Middle frontal gyrus (tissue), 1 donor: Measurements from ENCODE around the gene CARS1.
A peak's percentile ranks its signal among the peaks of the same experiment; 100 is the strongest.

ENCODE experiments used
- DNase-seq: peaks from one replicate; pipeline ENCODE4 v3.0.0-alpha.2; 2015; ENCODE audit warnings: low spot score; ENCODE audit errors: extremely low spot score

CARS1 gene

DNA sequence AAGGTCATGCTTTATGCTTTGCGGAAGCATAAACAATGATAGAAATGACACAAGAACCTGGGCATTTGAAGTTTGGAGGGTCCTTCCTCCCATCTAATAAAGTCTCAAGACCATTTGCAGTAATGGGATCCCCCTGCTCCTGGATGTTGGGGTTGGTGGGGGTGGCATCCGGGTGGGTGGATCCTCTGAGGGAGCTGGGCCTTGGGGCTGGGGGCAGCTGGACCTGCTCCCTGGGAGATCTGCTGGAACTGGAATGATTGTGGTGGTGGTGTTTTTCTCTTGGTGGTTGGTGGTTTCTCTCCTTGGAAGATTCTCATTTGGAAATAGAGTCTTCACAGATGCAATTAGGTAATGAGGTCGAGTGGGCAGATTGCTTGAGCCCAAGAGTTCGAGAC lies 62.9 kb downstream of the CARS1 start:
- no peak for DNase-seq

DNA sequence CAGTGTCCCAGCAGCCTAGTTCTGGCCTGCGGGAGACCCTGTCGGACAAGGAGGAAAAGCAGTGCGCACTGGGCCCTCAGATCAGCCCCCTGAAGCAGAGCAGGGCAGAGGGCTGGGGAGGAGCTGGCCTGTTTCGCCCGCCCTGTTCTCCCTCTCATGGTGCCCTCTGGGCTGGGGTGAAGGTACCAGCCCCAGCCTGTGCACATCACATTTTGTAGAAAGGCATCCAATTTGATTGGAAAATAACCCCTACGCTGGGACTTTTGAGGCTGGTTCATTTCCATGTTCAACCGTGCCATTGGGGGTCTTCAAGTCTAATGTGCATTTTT lies 64.3 kb downstream of the CARS1 start:
- DNase-seq = no peak

DNA sequence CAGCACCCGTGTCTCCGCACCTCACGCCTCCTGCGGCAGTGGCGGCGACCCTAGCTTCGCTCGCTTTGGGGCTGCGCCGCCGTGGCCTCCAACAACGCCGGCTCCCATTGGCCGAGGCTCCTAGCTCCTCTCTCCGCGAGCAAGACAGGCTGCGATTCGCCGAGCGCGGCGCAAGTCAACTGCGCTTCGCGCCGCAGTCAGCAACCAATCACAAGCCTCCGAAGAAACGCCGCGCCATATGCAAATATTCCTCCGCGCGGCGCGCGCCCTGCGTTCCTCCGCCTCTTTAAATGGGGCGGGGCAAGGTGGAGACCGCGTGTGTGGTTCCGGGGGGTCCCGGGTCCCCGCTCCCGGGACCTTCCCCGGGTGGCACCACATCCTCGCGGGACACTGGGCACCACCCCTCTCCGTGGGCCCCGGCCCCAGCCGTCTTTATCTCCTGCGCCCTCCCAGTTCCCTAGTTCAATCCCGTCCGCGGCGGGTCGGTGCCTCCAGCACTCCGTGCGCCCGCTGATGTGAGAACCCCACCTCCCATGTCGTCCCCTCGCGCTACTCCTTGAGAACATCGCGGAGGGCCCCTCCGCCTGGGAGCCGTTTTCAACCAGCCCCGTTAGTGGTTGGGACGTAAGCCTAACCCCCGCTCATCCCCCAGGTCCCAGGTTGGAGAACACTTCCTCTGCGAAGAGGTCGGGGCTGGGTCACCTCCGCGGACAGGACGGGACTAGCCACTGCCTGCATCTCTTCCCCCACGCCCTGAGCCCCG lies 64.8 kb downstream of the CARS1 start, which contains the start of gene NAP1L4:
Gene NAP1L4 (minus strand): TSS at position 96 of the 763 bp plus-strand sequence. CDS start 13,109 bp downstream, outside the sequence.
- DNase-seq = peak; percentile 98

- no peak for DNase-seq
Observed at GRCh38 chr11:2991452-2992233, 65.6 kb downstream of the CARS1 start.

DNA sequence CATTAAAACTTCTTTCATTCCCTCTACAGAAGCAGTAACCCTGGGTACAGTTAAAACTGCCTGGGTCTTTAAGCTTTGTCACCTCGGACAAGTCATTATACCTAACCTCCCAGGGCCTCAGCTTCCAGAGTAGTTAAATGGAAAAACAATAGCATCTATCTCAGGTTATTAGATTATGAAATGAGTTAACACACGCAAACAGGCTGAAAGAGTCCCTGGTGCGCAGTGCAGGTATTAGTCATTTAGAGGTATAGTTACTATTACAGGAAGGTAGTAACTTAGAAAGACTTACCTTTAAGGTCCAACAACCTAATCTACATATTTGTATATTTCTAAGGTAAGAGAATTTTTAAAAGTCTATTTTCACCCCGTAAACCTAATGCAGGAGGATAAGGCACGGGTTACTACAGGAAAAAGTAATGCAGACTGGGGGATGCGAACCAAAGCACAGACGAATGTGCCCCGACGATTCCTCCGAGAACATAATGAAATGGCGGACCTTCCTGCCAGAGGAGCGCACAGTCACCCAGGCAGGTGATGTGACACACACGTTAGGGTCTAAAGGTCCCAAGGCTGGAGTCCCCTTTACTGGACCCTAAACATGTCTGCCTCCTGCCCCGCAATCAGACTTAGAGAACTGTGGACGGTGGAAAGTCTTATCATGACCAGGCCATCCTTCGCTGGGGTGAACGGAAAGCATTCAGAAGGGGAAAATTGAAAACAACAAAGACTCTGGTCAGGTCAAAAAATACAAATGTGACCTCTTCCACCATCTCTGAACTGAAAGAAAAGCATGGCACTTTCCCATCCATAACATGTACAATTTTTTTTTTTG lies 66.4 kb downstream of the CARS1 start:
- DNase-seq = no peak

- DNase-seq = no peak
Observed at GRCh38 chr11:2989551-2989950, 67.7 kb downstream of the CARS1 start.

DNA sequence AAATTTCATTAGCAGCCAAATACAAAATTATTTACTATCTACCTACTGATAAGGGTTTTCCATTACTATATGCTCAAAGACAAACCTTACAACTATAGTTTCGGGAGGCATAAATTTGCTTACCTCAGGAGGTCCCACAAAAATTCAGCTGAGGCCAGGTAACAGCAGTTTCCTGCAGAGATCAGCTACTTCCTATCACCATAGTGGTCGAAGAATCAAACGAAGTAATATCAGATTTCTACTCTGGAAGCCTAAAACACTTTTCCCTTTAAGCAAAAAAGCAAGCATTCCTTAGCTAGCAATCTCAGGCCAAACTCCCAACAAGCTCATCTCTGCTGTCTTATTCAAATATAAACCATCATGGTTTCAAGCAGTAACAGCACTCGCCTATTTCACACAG lies 68.2 kb downstream of the CARS1 start:
- no peak for DNase-seq

GRCh38 chr11:2987881-2988861 lies 69.1 kb downstream of the CARS1 start:
- no peak for DNase-seq

- DNase-seq = no peak
Observed at GRCh38 chr11:2983908-2984307, 73.3 kb downstream of the CARS1 start.

GRCh38 chr11:2982214-2982613 lies 75.0 kb downstream of the CARS1 start:
- no peak for DNase-seq

DNA sequence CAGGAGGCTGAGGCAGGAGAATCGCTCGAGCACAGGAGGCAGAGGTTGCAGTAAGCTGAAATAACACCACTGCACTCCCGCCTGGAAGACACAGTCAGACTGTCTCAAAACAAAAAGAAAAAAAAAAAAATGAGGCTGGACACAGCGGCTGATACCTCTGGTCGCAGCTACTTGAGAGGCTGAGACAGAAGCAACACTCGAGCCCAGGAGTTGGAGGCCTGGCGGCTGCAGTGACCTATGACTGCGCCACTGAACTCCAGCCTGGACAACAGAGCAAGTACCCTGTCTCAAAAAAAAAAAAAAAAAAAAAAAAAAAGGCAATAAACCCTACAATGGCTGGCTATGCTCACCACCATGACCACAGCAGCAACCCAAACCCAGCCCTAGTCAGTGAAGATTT lies 76.1 kb downstream of the CARS1 start:
- no peak for DNase-seq

DNA sequence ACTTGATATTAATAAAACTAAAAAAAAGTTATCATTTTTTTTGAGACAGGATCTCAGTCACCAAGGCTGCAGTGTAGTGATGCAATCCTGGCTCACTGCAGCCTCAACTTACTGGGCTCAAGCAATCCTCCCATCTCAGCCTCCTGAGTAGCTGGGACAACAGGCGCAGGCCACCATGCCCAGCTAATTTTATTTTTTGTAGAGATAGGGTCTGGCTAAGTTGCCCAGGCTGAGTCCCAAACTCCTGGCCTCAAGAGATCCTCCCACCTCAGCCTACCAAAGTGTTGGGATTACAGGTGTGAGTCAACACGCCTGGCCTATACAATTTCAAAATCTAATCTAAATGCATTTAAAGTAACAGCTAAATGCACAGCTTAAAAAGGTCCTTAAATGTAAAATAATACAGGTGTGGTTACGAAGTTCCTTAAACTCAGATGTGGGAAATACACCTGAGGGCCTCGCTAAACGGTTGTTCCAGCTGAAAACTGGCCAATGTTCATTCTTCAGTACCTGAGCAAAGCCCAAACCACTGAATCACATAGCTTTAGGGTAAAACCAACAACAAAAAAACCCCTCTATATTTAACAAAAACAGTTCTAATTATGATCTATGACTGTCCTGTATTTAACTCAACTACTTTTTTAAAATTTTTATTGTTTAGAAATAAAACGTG lies 76.9 kb downstream of the CARS1 start:
- no peak for DNase-seq

- no peak for DNase-seq
Observed at GRCh38 chr11:2977113-2977512, 80.1 kb downstream of the CARS1 start.

DNA sequence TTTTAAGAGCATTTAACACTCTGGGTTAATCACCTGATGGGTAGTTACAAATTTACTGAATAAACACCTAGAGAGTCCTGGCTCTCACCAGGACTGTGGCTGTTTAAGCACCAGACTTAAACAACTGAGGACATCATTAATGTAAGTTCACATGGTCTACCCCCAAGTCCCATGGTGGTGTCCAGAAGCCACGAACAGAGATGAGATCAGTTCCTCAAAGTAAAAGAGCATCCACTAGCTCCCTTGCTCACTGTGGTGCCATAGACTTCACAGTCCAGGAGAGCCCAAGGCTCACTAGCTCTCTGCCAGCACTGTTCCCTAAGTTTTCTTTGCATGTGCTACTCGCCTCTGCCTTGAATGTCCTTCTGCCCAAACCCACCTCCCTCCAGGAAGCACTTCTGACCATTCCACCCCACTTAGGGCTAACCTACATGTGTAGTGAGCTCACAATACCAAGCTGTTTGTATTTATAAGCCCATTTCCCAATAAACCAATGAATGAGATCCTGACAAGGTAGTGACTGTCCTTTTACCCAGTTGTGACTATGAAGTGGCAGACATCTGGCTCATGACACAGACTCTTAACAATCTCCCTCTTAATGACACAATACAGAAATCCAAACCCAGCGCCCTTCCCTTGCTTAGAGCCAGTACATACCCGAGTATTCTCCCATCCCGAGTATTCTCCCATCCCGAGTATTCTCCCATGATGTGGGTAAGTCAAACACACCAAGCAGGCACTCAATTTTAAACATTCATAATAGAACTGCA lies 80.7 kb downstream of the CARS1 start:
- DNase-seq = no peak

DNA sequence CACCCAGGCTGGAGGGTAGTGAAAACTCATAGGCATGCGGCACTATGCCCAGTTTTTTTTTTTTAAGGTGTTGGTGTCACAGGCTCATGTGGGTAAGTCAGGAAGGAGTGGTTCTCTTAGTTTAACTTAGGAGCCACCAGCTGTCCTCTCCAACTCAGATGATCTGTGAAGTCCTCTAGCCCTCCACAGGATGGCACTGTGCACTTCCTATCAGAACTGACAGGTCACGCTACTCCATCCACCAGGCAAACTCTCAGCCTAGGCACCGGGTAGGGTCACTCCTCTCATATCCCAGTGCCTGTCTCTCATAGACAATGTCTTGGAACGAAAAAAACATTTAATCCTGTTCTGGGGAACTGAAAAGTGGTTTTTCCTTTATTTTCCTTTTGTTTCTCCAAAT lies 81.6 kb downstream of the CARS1 start:
- peak; percentile 24 for DNase-seq

GRCh38 chr11:2974272-2974671 lies 83.0 kb downstream of the CARS1 start:
- DNase-seq = no peak

GRCh38 chr11:2968341-2968900 lies 88.8 kb downstream of the CARS1 start:
- no peak for DNase-seq

GRCh38 chr11:2964782-2965181 lies 92.4 kb downstream of the CARS1 start:
- no peak for DNase-seq

GRCh38 chr11:2963761-2964160 lies 93.5 kb downstream of the CARS1 start:
- DNase-seq = no peak
